Ishikawa (cell line): ENCODE measurements around the gene TGFBI.
A peak's percentile ranks its signal among the peaks of the same experiment; 100 is the strongest.

Experiments used
- CEBPB ChIP-seq: IDR thresholded peaks from 2 replicates; pipeline ENCODE4 v1.6.1; 2012
- CREB1 ChIP-seq: IDR thresholded peaks from 2 replicates; pipeline ENCODE4 v1.6.1; 2012; ENCODE audit warnings: low read depth
- EGR1 ChIP-seq: IDR thresholded peaks from 2 replicates; pipeline ENCODE4 v1.6.1; 2012
- EP300 ChIP-seq: IDR thresholded peaks from 2 replicates; pipeline ENCODE4 v1.6.1; 2012; ENCODE audit warnings: borderline replicate concordance
- FOXM1 ChIP-seq: IDR thresholded peaks from 2 replicates; pipeline ENCODE4 v1.6.1; 2012; ENCODE audit warnings: low read depth, borderline replicate concordance
- MAX ChIP-seq: IDR thresholded peaks from 2 replicates; pipeline ENCODE4 v1.6.1; 2012
- NFIC ChIP-seq: IDR thresholded peaks from 2 replicates; pipeline ENCODE4 v1.6.1; 2012
- RAD21 ChIP-seq: IDR thresholded peaks from 2 replicates; pipeline ENCODE4 v1.6.1; 2012; ENCODE audit warnings: low read depth
- REST ChIP-seq: IDR thresholded peaks from 2 replicates; pipeline ENCODE4 v1.6.1; 2012; ENCODE audit warnings: low read depth, mild to moderate bottlenecking
- TAF1 ChIP-seq: IDR thresholded peaks from 2 replicates; pipeline ENCODE4 v1.6.1; 2012; ENCODE audit warnings: low read depth, mild to moderate bottlenecking
- TCF12 ChIP-seq: IDR thresholded peaks from 2 replicates; pipeline ENCODE4 v1.6.1; 2012; ENCODE audit warnings: low read depth
- TEAD4 ChIP-seq: IDR thresholded peaks from 2 replicates; pipeline ENCODE4 v1.6.1; 2012
- USF1 ChIP-seq: IDR thresholded peaks from 2 replicates; pipeline ENCODE4 v1.6.1; 2012
- YY1 ChIP-seq: IDR thresholded peaks from 2 replicates; pipeline ENCODE4 v1.6.1; 2012; ENCODE audit warnings: low read depth
- ZBTB7A ChIP-seq: IDR thresholded peaks from 2 replicates; pipeline ENCODE4 v1.6.1; 2012; ENCODE audit warnings: low read depth

The TGFBI gene

GRCh38 chr5:136000932-136001331, 27.9 kb upstream of the TGFBI start:
- TF ChIP-seq RAD21 (no peak), TAF1 (no peak)

- TF ChIP-seq TCF12 (no peak), RAD21 (no peak)
These were observed 27.3 kb upstream of the TGFBI start for GRCh38 chr5:136001466-136001981.

GRCh38 chr5:136004436-136004835, 24.4 kb upstream of the TGFBI start:
- TF ChIP-seq MAX, result no peak
- TF ChIP-seq FOXM1, result no peak
- TF ChIP-seq YY1, result no peak
- TF ChIP-seq CREB1, result no peak
- TF ChIP-seq EP300, result no peak
- TF ChIP-seq REST, result no peak
- no peak for TF ChIP-seq USF1
- TF ChIP-seq CEBPB, result no peak
- TF ChIP-seq EGR1, result no peak
- TF ChIP-seq TEAD4, result no peak
- no peak for TF ChIP-seq TCF12
- TF ChIP-seq ZBTB7A, result no peak
- no peak for TF ChIP-seq NFIC

GRCh38 chr5:136005476-136005875, 23.3 kb upstream of the TGFBI start:
- TF ChIP-seq REST, result no peak
- no peak for TF ChIP-seq EP300
- TF ChIP-seq TCF12, result no peak
- TF ChIP-seq ZBTB7A, result no peak
- TF ChIP-seq TAF1, result no peak
- TF ChIP-seq USF1, result no peak
- TF ChIP-seq FOXM1, result no peak
- TF ChIP-seq RAD21, result no peak

- TF ChIP-seq USF1 (no peak), RAD21 (no peak), YY1 (no peak), TCF12 (no peak), EP300 (no peak)
These were observed 22.6 kb upstream of the TGFBI start for GRCh38 chr5:136006164-136006563.

- TF ChIP-seq MAX (peak; percentile 36), RAD21 (no peak), NFIC (peak; percentile 9; the same call in 1 of the 2 replicates), TCF12 (no peak), USF1 (no peak), CEBPB (no peak), EGR1 (no peak), TEAD4 (peak; percentile 31; the same call in 1 of the 2 replicates), TAF1 (no peak), CREB1 (no peak), REST (no peak), EP300 (peak; percentile 44; the same call in 1 of the 2 replicates), ZBTB7A (no peak), FOXM1 (no peak), YY1 (no peak)
These were observed 22.0 kb upstream of the TGFBI start for GRCh38 chr5:136006761-136007251.
